ENCODE measurements around the gene RND3. TPM values are rescaled to one million over a fixed set of nuclear protein-coding genes. Genes with fewer than 3 reads are reported as not detected.

The RND3 gene
- total RNA-seq, 4 donors from 2014 or later = 35.5 to 66.8 (median 47.6) TPM

- TF ChIP-seq CTCF (IDR thresholded peaks at IDR 0.05) (no peak), POLR2A (IDR thresholded peaks at IDR 0.05) (no peak)
- 28 to 36% methylated on average over 5 of the region's 5 CpGs for WGBS, 2 donors
- H3K4me3 ChIP-seq (ENCODE audit: low read depth, poor library complexity, severe bottlenecking) = no peak overlapping the region
- intact Hi-C loops (cut with DNase I; ENCODE audit: low total_unique reads) = no loop called here
- DNase-seq (ENCODE audit: low spot score in 2 of 2) = no peak
These were observed 20.5 kb downstream of the RND3 start for GRCh38 chr2:150466741-150467620.

GRCh38 chr2:150465703-150466569 lies 21.5 kb downstream of the RND3 start:
- DNase-seq (ENCODE audit: low spot score in 2 of 2) = no peak
- H3K4me3 ChIP-seq (ENCODE audit: low read depth, poor library complexity, severe bottlenecking) = no peak overlapping the region
- WGBS, 2 donors = 89 to 92% methylated on average over 4 of the region's 4 CpGs
- TF ChIP-seq POLR2A (IDR thresholded peaks at IDR 0.05) = no peak
- no peak for TF ChIP-seq CTCF (IDR thresholded peaks at IDR 0.05)
- intact Hi-C loops (cut with DNase I; ENCODE audit: low total_unique reads) = no loop called here

GRCh38 chr2:150464986-150465385 lies 22.5 kb downstream of the RND3 start:
- no peak for DNase-seq (ENCODE audit: low spot score in 2 of 2)

GRCh38 chr2:150464270-150464669 lies 23.2 kb downstream of the RND3 start:
- TF ChIP-seq CTCF (IDR thresholded peaks at IDR 0.05) (no peak), POLR2A (IDR thresholded peaks at IDR 0.05) (no peak)
- no peak overlapping the region for H3K4me3 ChIP-seq (ENCODE audit: low read depth, poor library complexity, severe bottlenecking)
- intact Hi-C loops (cut with DNase I; ENCODE audit: low total_unique reads) = no loop called here
- DNase-seq (ENCODE audit: low spot score in 2 of 2) = no peak
- WGBS, 2 donors = 86 to 87% methylated on average over 1 of the region's 1 CpG

More at GRCh38 chr2:150464986-150465385, 22.5 kb downstream of the RND3 start:
- WGBS, 2 donors = 96 to 100% methylated on average over 1 of the region's 1 CpG
- H3K4me3 ChIP-seq (ENCODE audit: low read depth, poor library complexity, severe bottlenecking) = no peak overlapping the region
- TF ChIP-seq POLR2A (IDR thresholded peaks at IDR 0.05) = no peak
- TF ChIP-seq CTCF (IDR thresholded peaks at IDR 0.05) = no peak
- intact Hi-C loops (cut with DNase I; ENCODE audit: low total_unique reads) = no loop called here

- DNase-seq (ENCODE audit: low spot score in 2 of 2) = no peak
- no peak overlapping the region for H3K4me3 ChIP-seq (ENCODE audit: low read depth, poor library complexity, severe bottlenecking)
- intact Hi-C loops (cut with DNase I; ENCODE audit: low total_unique reads) = no loop called here
- no peak for TF ChIP-seq POLR2A (IDR thresholded peaks at IDR 0.05)
- TF ChIP-seq CTCF (IDR thresholded peaks at IDR 0.05) = no peak
- WGBS, 2 donors = 61 to 62% methylated on average over 2 of the region's 2 CpGs
These were observed 24.7 kb downstream of the RND3 start for GRCh38 chr2:150462770-150463169.
